Naive thymus-derived CD8-positive, alpha-beta T cell (primary cell): Measurements from ENCODE around the gene XK. TPM values are rescaled to one million over a fixed set of nuclear protein-coding genes. Genes with fewer than 3 reads are reported as not detected.
"Not testable (repeated sequence)": the region's sequence is repeated elsewhere in the genome, so short reads cannot be mapped to it uniquely, and the experiment has no call there.

Experiments used
- ATAC-seq, 2 donors: fragments of 150-1000 bp; cut with Tn5 transposase in 1 of 2; sonication (Bioruptor Pico), chemical (Tn5 transposase) in 1 of 2; 1 replicate in 1 of 2; 2 replicates in 1 of 2; pipeline ENCODE4 v1.10.0; 2021; ENCODE audit warnings: mild to moderate bottlenecking in 2 of 2, moderate library complexity in 2 of 2
- POLR2A ChIA-PET: fragments of 350-600 bp; sonication (Branson Sonifier 250); formaldehyde crosslinking; loops from one replicate; lab custom pipeline; 2021; ENCODE audit warnings: antibody characterized with exemption; lab: Charles Lee
- DNase-seq, 10 donors: peaks; one replicate each; pipeline versions ENCODE4 v3.0.0 to v3.0.0-alpha.2; 2020 to 2022
- H3K27ac Mint-ChIP-seq, 10 donors: one replicate each; pipeline ENCODE4 v1.8.0; 2020 to 2022; ENCODE audit warnings: mild to moderate bottlenecking in 10 of 10, mixed read lengths in 10 of 10, moderate library complexity in 4 of 10, inconsistent platforms in 1 of 10
- H3K27me3 Mint-ChIP-seq, 5 donors: one replicate each; pipeline ENCODE4 v1.8.0; 2021 to 2022; ENCODE audit warnings: mixed read lengths in 5 of 5
- H3K36me3 Mint-ChIP-seq, 3 donors: one replicate each; pipeline ENCODE4 v1.8.0; 2020 to 2022; ENCODE audit warnings: mixed read lengths in 3 of 3, mild to moderate bottlenecking in 2 of 3, inconsistent platforms in 1 of 3
- H3K4me1 Mint-ChIP-seq, 4 donors: one replicate each; pipeline ENCODE4 v1.8.0; 2021 to 2022; ENCODE audit warnings: mixed read lengths in 4 of 4
- H3K4me3 Mint-ChIP-seq, 10 donors: one replicate each; pipeline ENCODE4 v1.8.0; 2020 to 2022; ENCODE audit warnings: mild to moderate bottlenecking in 10 of 10, mixed read lengths in 10 of 10, moderate library complexity in 6 of 10, inconsistent platforms in 1 of 10
- H3K9me3 Mint-ChIP-seq, 9 donors: one replicate each; pipeline ENCODE4 v1.8.0; 2020 to 2022; ENCODE audit warnings: mixed read lengths in 9 of 9, mild to moderate bottlenecking in 3 of 9, inconsistent platforms in 1 of 9, moderate library complexity in 1 of 9
- polyA plus RNA-seq, 3 donors: library from polyadenylated mRNA; unstranded; fragments of 300-500 nt; fragmentation: Illumina TruSeq; gene quantifications; one replicate each; pipeline ENCODE4 v1.2.3, GENCODE V29; 2021
- total RNA-seq, 8 experiments: library from RNA in 2 of 8; stranded (reverse) in 2 of 8; gene quantifications; one replicate each; pipeline ENCODE4 v1.2.3 and lab custom pipeline; 2021 to 2026

XK gene
- total RNA-seq, result not detected
- polyA plus RNA-seq, result not detected
- total RNA-seq (lab: John Stamatoyannopoulos, UW), result 0 to 0.22 (median 0.11) reads per million in 6 experiments

DNA sequence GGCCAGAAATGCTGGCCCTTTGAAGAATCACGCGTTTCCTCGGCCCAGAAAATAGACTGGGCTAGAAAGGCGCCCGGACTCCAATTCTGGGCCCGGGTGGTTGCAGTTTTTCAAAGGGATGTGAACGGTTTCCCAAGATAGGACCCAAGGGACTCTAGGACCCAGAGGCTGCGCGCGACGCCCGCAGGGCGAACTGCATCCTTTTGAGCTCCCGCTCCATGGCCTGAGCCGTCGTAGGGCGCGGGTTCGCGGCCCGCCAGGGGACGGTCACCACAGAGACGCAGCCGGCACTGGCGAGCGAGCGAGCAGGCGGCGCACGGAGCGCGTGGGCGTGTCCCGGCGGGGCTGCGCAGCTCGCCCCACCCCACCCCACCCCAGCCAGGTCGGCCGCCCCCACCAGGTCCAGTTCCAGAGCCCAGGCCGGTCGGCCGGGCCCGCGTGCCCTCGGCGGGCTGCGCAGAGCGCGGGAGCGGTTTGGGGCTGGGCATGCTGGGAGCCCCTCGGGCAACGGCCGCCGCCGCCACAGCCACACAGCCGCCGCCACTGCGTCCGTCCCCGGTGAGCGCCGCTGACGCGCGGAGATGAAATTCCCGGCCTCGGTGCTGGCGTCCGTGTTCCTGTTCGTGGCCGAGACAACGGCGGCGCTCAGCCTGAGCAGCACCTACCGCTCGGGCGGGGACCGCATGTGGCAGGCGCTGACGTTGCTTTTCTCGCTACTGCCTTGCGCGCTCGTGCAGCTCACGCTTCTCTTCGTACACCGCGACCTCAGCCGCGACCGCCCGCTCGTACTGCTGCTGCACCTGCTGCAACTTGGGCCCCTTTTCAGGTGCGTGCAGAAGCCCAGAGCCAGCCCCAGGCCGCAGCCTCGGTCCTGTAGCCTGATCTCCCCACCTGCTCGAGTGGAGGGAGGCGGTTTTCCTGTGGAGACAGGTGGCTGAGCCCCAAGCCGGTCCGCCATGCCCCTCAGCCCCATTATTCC lies at the start of gene XK:
Gene XK, plus strand, starts transcription at position 411 of the 979 bp plus-strand sequence. Its CDS starts 171 bp downstream, at position 582.
- peak within 1 kb of the TSS in 2 of 10 donors; percentile 24 to 40 for H3K27ac Mint-ChIP-seq
- DNase-seq (peak in 9 of 10 donors; percentile 2 to 54 (median 8)), ATAC-seq (peak; percentile 65 to 79)
- H3K27me3 Mint-ChIP-seq, result peaks cover 0 to 5% (median 2%) of the 10 kb centered on the region in 5 donors
- peaks cover 0 to 2% (median under 1%) of the 10 kb centered on the region in 4 donors for H3K4me1 Mint-ChIP-seq
- H3K9me3 Mint-ChIP-seq, result no peaks in the 10 kb centered on the region
- POLR2A ChIA-PET, result no interaction called here
- H3K4me3 Mint-ChIP-seq, result peak within 1 kb of the TSS; percentile 52 to 81 (median 71)
- no peaks in the 10 kb centered on the region for H3K36me3 Mint-ChIP-seq

DNA sequence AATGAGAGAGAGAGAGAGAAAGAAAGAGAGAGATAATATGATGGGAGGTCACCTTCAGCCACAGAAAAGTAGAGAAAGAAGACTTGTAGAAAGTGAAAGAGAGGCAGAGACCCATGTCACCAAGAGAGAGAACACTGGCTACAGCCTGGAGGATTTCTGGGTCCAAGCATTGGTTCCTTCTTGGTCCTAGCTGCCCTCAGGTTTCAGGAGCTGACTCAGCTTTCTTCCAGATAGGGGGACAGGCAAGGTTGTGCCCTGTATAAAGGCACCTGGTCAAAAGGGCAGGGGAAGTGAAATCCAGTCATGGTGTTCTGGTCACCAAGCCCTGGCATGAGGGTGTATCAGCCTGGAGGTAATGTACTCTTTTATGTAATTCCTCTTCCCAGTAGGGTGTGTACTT lies 47.5 kb upstream of the XK start:
- Mint-ChIP-seq H3K4me1 (no peaks in the 10 kb centered on the region), H3K9me3 (peaks cover 0 to 3% (median 0%) of the 10 kb centered on the region in 9 donors), H3K36me3 (no peaks in the 10 kb centered on the region), H3K4me3 (no peak overlapping the region), H3K27me3 (peaks cover 0 to 3% (median 1%) of the 10 kb centered on the region in 5 donors), H3K27ac (no peak overlapping the region)
- ATAC-seq (no peak), DNase-seq (no peak)
- POLR2A ChIA-PET, result no interaction called here

GRCh38 chrX:37640142-37640541 lies 45.4 kb upstream of the XK start:
- H3K4me1 Mint-ChIP-seq, result no peaks in the 10 kb centered on the region
- H3K36me3 Mint-ChIP-seq, result no peaks in the 10 kb centered on the region
- no peaks in the 10 kb centered on the region for H3K9me3 Mint-ChIP-seq
- POLR2A ChIA-PET, result no interaction called here
- H3K4me3 Mint-ChIP-seq, result no peak overlapping the region
- H3K27me3 Mint-ChIP-seq, result peaks cover 0 to 3% (median 1%) of the 10 kb centered on the region in 5 donors
- DNase-seq, result no peak
- no peak overlapping the region for H3K27ac Mint-ChIP-seq
- ATAC-seq, result no peak

- Mint-ChIP-seq H3K27ac (no peak overlapping the region), H3K36me3 (no peaks in the 10 kb centered on the region), H3K9me3 (no peaks in the 10 kb centered on the region), H3K4me3 (no peak overlapping the region), H3K4me1 (no peaks in the 10 kb centered on the region), H3K27me3 (peaks cover 0 to 3% (median 1%) of the 10 kb centered on the region in 5 donors)
- POLR2A ChIA-PET, result no interaction called here
- DNase-seq (no peak), ATAC-seq (no peak)
Observed at GRCh38 chrX:37641859-37642258, 43.7 kb upstream of the XK start.

- peaks cover 0 to 7% (median 0%) of the 10 kb centered on the region in 9 donors for H3K9me3 Mint-ChIP-seq
- no peak for DNase-seq
- H3K36me3 Mint-ChIP-seq, result no peaks in the 10 kb centered on the region
- no peak for ATAC-seq
- H3K4me3 Mint-ChIP-seq, result no peak overlapping the region
- no peak overlapping the region for H3K27ac Mint-ChIP-seq
- no peaks in the 10 kb centered on the region for H3K4me1 Mint-ChIP-seq
- H3K27me3 Mint-ChIP-seq, result peaks cover 0 to 2% (median under 1%) of the 10 kb centered on the region in 5 donors
- POLR2A ChIA-PET, result no interaction called here
Observed at GRCh38 chrX:37644381-37645305, 40.9 kb upstream of the XK start.

- no peak overlapping the region for H3K27ac Mint-ChIP-seq
- H3K27me3 Mint-ChIP-seq, result no peaks in the 10 kb centered on the region
- peaks cover 0 to 7% (median 0%) of the 10 kb centered on the region in 9 donors for H3K9me3 Mint-ChIP-seq
- POLR2A ChIA-PET, result no interaction called here
- no peak overlapping the region for H3K4me3 Mint-ChIP-seq
- DNase-seq (no peak), ATAC-seq (no peak)
- no peaks in the 10 kb centered on the region for H3K36me3 Mint-ChIP-seq
- H3K4me1 Mint-ChIP-seq, result no peaks in the 10 kb centered on the region
Observed at GRCh38 chrX:37646254-37646653, 39.3 kb upstream of the XK start.

GRCh38 chrX:37650879-37651278 lies 34.7 kb upstream of the XK start:
- H3K9me3 Mint-ChIP-seq, H3K36me3 Mint-ChIP-seq, H3K27ac Mint-ChIP-seq, POLR2A ChIA-PET, H3K4me3 Mint-ChIP-seq, ATAC-seq, H3K4me1 Mint-ChIP-seq, DNase-seq, H3K27me3 Mint-ChIP-seq: not testable (repeated sequence)

- Mint-ChIP-seq H3K27ac (no peak overlapping the region), H3K4me1 (no peaks in the 10 kb centered on the region), H3K9me3 (peaks cover 0 to 7% (median 0%) of the 10 kb centered on the region in 9 donors), H3K4me3 (no peak overlapping the region), H3K27me3 (peaks cover 0 to 3% (median 0%) of the 10 kb centered on the region in 5 donors), H3K36me3 (no peaks in the 10 kb centered on the region)
- no peak for ATAC-seq
- no peak for DNase-seq
- POLR2A ChIA-PET, result no interaction called here
Observed at GRCh38 chrX:37651921-37652452, 33.6 kb upstream of the XK start.

DNA sequence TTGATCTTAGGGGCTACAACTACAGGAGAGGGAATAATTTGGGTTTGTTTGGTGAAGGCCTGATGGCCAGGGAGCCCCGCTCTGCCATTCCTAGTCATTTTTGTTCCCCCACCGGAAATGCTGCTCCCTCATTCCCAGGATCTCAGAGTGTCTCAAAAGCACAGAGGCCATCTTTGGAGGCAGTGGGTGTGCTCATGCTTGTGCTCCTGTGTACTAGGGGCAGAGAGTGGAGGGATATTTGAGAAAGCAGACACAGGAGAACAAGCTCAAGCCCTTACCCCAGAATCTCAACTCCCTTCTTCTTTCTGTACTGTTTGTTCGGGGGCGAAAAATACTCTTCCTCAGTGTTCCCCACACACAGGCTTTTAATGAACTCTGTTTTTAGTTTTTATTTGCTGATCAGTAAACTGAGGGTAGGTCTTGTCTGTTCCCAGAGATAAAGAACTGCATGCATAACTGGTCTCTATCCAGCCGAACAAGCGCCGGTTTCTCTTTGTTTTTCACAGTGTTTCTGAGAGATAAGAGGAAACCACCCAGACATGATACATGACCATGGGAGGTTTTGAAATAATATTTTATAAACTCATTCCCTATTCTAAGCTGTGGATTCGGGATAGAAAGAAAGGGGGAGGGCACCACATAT lies 32.9 kb upstream of the XK start:
- H3K4me3 Mint-ChIP-seq, result no peak overlapping the region
- ATAC-seq (no peak), DNase-seq (no peak)
- no peak overlapping the region for H3K27ac Mint-ChIP-seq
- no peaks in the 10 kb centered on the region for H3K36me3 Mint-ChIP-seq
- POLR2A ChIA-PET, result no interaction called here
- peaks cover 0 to 3% (median 0%) of the 10 kb centered on the region in 5 donors for H3K27me3 Mint-ChIP-seq
- H3K9me3 Mint-ChIP-seq, result peaks cover 0 to 7% (median 0%) of the 10 kb centered on the region in 9 donors
- H3K4me1 Mint-ChIP-seq, result no peaks in the 10 kb centered on the region

DNA sequence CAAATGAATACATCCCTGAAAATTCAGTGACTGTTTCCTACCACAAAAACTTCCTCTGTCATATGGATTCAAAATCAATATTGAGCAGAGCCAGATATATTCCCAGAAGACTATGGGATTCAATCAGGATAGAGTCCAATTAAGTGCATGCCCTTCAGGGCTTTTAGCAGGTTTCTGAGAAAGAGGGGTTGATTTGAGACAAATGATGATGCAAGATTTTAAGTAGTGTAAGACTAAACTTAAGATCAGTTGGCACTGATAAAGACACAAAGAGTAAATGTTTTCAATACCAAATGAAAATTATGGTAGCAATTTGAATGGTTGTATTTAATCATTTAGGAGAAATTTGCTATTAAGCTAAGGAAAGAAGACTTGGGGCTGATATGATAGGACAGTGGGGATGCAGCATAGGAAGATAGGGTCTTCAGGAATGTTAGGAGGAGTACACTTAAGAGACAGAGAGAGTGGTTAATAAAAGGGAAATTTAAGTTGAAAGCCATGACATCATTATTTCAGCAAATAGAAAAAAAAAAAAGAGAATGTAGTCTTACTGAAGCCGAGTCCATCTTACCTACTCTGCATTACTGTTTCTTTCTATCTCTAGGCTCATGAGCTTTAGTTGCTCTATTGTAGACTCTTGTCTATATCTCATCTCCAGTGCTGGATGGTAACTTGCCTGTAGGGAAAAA lies 32.0 kb upstream of the XK start:
- no peak overlapping the region for H3K4me3 Mint-ChIP-seq
- peaks cover 0 to 3% (median 0%) of the 10 kb centered on the region in 5 donors for H3K27me3 Mint-ChIP-seq
- H3K27ac Mint-ChIP-seq, result no peak overlapping the region
- no peak for DNase-seq
- peaks cover 0 to 7% (median 0%) of the 10 kb centered on the region in 9 donors for H3K9me3 Mint-ChIP-seq
- no peaks in the 10 kb centered on the region for H3K36me3 Mint-ChIP-seq
- POLR2A ChIA-PET, result no interaction called here
- no peaks in the 10 kb centered on the region for H3K4me1 Mint-ChIP-seq
- ATAC-seq, result no peak

DNA sequence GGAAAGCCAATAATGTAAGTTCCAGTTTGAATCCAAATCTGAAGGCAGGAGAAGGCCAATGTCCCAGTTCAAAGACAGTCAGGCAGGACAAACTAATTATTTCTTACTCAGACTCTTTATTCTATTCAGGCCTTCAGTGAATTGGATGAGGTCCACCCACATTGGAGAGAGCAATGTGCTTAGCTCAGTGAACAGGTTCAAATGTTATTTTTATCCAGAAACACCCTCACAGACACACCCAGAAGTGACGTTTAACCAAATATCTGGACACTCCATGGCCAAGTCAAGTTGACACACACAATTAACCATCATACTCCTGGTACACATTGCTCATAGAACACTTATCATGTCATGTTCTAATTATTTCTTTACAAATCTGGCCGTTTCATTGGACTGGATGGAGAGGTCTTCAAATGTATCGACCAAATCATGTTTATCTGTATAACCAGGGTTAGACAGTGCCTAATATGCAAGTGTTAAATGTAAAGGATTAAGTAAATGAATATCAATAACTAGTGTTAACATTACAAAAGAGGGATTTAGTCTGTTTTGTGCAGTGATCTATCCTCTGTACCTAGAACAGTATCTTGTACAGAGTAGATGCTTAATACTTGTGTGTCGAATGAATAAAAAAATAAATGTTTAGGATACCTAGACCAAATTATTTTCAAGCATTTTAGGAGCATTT lies 27.1 kb upstream of the XK start:
- Mint-ChIP-seq H3K4me1 (no peaks in the 10 kb centered on the region), H3K4me3 (no peak overlapping the region), H3K27ac (no peak overlapping the region), H3K36me3 (no peaks in the 10 kb centered on the region), H3K27me3 (peaks cover 0 to 3% (median 0%) of the 10 kb centered on the region in 5 donors), H3K9me3 (no peaks in the 10 kb centered on the region)
- ATAC-seq (no peak), DNase-seq (no peak)
- POLR2A ChIA-PET, result no interaction called here
